Vagina (tissue), 2 donors: ENCODE measurements around the gene CPNE1.

ENCODE experiments used
- POLR2AphosphoS5 ChIP-seq, 2 donors: sonication (generic); formaldehyde crosslinking; IDR thresholded peaks; one replicate each; pipeline ENCODE4 v1.9.0; 2017; ENCODE audit warnings: antibody characterized with exemption in 2 of 2, mild to moderate bottlenecking in 2 of 2, low read depth in 1 of 2; ENCODE audit not compliant: insufficient read depth in 1 of 2
- TF ChIP-seq, protein P1 (sequence below), 3 experiments: fragments of 450-650 bp in 2 of 3; fragments of 200-600 bp in 1 of 3; sonication (generic) in 1 of 3; IDR thresholded peaks; one replicate each; pipeline ENCODE4 v1.5.1; 2017 to 2019; ENCODE audit warnings: antibody characterized with exemption in 3 of 3, mild to moderate bottlenecking in 2 of 3, moderate library complexity in 2 of 3

DNA sequence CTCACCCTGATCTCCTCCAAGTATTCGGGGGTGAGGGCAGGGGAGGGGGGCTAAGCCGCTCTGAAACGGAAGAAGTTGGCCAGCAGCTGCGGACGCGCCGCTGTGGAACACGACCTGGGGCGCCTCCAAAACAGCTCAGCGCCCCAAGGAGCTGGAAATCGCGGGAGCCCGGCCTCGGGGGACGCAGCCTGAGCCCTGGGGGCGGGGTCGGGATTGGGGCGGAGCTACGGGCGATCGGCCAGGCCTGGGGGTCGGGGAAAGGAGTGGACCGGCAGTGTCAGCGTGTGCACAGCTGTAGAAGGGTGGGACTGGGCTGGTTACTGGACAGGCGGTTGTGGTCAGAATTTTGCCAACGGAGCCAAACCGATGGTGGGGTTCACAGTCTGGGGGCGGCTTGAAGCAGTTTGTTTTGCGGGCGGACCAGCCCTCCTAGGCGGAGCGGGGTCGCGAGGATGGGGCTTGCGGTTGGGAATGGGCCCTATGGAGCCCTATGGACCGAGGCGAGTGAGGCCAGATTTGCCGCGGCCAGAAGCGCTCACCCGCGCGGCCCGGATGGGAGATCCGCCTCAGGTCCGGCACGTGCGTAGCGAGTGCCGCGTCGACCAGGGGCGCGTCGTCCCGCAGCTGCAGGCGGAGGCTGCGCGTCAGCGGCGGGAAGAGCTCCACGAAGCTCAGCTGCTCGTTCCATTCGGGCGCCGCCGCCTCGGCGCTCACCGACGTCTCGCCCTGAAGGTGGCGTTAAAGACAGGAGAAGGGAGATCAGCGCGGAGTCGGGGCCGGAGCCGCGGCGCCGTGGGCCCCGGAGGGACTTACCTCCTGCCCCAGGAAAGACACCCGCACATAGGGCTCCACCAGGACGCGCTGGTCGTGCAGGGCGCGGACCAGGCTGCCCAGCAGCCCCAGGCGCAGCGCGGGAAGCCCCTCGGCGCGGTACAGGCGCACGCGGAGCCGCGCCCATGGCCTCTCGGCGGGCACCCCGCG is 63.4 kb downstream of the CPNE1 start:
- TF ChIP-seq, protein P1, sequence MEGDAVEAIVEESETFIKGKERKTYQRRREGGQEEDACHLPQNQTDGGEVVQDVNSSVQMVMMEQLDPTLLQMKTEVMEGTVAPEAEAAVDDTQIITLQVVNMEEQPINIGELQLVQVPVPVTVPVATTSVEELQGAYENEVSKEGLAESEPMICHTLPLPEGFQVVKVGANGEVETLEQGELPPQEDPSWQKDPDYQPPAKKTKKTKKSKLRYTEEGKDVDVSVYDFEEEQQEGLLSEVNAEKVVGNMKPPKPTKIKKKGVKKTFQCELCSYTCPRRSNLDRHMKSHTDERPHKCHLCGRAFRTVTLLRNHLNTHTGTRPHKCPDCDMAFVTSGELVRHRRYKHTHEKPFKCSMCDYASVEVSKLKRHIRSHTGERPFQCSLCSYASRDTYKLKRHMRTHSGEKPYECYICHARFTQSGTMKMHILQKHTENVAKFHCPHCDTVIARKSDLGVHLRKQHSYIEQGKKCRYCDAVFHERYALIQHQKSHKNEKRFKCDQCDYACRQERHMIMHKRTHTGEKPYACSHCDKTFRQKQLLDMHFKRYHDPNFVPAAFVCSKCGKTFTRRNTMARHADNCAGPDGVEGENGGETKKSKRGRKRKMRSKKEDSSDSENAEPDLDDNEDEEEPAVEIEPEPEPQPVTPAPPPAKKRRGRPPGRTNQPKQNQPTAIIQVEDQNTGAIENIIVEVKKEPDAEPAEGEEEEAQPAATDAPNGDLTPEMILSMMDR (IDR thresholded peaks at IDR 0.05) = peak; percentile 22 to 55 (median 32)
- TF ChIP-seq POLR2AphosphoS5 (IDR thresholded peaks at IDR 0.05; ENCODE audit: insufficient read depth in 1 of 2, low read depth in 1 of 2) = peak in 1 of 2 donors; percentile 51
